K562 (cell line): ENCODE results near the gene SLC30A7.

Experiments
- POLR2A ChIP-seq: fragments of 450-650 bp; conservative IDR thresholded peaks from 2 replicates; pipeline ENCODE4 v1.6.1; 2016
- TF ChIP-seq, protein P1 (sequence below): sonication (generic); formaldehyde crosslinking; IDR thresholded peaks from 2 replicates; pipeline ENCODE4 v1.8.1; 2022; ENCODE audit warnings: missing genetic modification reagents
- TF ChIP-seq, protein P2 (sequence below), 3 experiments: IDR thresholded peaks in 2 of 3; conservative IDR thresholded peaks in 1 of 3; 2 replicates each; pipeline ENCODE4 v1.5.1; 2011 to 2012; ENCODE audit warnings: low read length in 3 of 3, mild to moderate bottlenecking in 3 of 3, control low read depth in 2 of 3, improper control_type of control experiment in 1 of 3, inconsistent platforms in 1 of 3, low read depth in 1 of 3, mixed read lengths in 1 of 3, moderate library complexity in 1 of 3; ENCODE audit not compliant: insufficient read depth in 2 of 3

DNA sequence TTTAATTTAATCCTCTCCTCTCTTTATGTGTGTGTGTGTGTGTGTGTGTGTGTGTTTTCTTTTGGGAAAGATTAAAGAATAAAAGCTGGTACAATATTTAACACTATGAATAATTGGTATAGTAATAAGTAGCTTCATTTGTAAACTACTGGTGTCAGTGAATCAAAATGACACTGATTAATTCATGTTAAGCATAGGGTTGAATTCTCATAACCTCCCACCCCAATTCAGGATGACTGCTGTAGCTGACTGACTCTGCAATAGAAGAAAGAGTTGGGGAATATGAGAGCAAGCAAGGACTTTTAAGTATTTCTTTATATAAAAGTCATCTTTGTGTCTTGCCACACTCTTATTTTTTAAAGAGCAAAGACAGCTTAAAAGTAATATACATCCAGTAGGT lies 13.1 kb downstream of the SLC30A7 start:
- TF ChIP-seq, protein P1, sequence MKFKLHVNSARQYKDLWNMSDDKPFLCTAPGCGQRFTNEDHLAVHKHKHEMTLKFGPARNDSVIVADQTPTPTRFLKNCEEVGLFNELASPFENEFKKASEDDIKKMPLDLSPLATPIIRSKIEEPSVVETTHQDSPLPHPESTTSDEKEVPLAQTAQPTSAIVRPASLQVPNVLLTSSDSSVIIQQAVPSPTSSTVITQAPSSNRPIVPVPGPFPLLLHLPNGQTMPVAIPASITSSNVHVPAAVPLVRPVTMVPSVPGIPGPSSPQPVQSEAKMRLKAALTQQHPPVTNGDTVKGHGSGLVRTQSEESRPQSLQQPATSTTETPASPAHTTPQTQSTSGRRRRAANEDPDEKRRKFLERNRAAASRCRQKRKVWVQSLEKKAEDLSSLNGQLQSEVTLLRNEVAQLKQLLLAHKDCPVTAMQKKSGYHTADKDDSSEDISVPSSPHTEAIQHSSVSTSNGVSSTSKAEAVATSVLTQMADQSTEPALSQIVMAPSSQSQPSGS (CRISPR knock-in tag), result no peak
- TF ChIP-seq POLR2A, result no peak
- TF ChIP-seq, protein P2, sequence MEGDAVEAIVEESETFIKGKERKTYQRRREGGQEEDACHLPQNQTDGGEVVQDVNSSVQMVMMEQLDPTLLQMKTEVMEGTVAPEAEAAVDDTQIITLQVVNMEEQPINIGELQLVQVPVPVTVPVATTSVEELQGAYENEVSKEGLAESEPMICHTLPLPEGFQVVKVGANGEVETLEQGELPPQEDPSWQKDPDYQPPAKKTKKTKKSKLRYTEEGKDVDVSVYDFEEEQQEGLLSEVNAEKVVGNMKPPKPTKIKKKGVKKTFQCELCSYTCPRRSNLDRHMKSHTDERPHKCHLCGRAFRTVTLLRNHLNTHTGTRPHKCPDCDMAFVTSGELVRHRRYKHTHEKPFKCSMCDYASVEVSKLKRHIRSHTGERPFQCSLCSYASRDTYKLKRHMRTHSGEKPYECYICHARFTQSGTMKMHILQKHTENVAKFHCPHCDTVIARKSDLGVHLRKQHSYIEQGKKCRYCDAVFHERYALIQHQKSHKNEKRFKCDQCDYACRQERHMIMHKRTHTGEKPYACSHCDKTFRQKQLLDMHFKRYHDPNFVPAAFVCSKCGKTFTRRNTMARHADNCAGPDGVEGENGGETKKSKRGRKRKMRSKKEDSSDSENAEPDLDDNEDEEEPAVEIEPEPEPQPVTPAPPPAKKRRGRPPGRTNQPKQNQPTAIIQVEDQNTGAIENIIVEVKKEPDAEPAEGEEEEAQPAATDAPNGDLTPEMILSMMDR (IDR thresholded peaks at IDR 0.05 in 2 of 3, conservative IDR thresholded peaks at IDR 0.05 in 1 of 3; ENCODE audit: insufficient read depth in 2 of 3, low read depth in 1 of 3, low read length in 3 of 3), result no peak
